ENCODE results near the gene STPG1. TPM values are rescaled to one million over a fixed set of nuclear protein-coding genes. Genes with fewer than 3 reads are reported as not detected.

The STPG1 gene
- total and polyA plus RNA-seq, 9 of the 15 experiments (the other 6 are each of a cell fraction or from before 2014, with no cell fraction given) = 5.0 to 11.9 (median 8.3) TPM

DNA sequence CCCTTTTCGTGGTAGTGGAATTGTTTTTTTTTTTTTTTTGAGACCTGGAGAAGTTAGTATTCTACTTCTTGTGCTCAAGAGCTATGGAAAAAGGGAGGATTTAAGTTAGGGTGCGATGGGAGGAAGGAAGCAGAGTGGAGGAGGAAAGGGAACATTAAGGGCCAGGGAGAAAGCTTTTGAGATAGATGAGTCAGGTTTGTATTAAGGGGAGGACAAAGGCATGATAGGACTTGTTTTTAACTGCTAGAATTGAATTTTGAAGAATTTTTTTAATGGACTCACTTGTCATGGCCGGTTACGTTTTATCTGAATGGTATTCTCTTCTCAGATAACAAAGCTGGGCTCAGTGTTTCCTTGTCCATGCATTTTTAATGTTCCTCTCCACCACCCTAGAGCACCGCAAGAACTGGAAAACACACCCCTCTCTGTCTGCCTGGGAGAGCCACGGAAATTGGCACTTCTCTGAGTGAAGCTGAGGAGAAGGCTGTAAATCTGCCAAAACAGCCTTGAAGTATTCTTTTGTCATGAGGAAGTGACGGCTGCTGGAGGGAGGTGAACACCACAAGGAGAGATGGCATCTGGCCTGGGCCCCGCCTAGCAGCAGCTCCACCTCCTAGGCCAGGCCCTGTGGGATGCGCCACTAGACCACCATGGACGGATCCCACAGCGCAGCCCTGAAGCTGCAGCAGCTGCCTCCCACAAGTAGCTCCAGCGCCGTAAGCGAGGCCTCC, 5.5 kb upstream of the STPG1 start (continued):
- TF ChIP-seq, protein P1, sequence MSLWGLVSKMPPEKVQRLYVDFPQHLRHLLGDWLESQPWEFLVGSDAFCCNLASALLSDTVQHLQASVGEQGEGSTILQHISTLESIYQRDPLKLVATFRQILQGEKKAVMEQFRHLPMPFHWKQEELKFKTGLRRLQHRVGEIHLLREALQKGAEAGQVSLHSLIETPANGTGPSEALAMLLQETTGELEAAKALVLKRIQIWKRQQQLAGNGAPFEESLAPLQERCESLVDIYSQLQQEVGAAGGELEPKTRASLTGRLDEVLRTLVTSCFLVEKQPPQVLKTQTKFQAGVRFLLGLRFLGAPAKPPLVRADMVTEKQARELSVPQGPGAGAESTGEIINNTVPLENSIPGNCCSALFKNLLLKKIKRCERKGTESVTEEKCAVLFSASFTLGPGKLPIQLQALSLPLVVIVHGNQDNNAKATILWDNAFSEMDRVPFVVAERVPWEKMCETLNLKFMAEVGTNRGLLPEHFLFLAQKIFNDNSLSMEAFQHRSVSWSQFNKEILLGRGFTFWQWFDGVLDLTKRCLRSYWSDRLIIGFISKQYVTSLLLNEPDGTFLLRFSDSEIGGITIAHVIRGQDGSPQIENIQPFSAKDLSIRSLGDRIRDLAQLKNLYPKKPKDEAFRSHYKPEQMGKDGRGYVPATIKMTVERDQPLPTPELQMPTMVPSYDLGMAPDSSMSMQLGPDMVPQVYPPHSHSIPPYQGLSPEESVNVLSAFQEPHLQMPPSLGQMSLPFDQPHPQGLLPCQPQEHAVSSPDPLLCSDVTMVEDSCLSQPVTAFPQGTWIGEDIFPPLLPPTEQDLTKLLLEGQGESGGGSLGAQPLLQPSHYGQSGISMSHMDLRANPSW (CRISPR knock-in tag; IDR thresholded peaks at IDR 0.05) = 0 out of 2 replicates have a peak, but pooled peaks have one; percentile 49
- 0 out of 2 replicates have a peak, but pooled peaks have one; percentile 9 for TF ChIP-seq ESRRA (IDR thresholded peaks at IDR 0.05; ENCODE audit: borderline replicate concordance, low read depth)
- 0 out of 4 replicates have a peak, but pooled peaks of 1 of the 2 experiments have one; percentile 9 for TF ChIP-seq FOXK2 (conservative IDR thresholded peaks at IDR 0.05 in 1 of 2, IDR thresholded peaks at IDR 0.05 in 1 of 2; ENCODE audit: low read depth in 2 of 2)
- TF ChIP-seq, protein P2, sequence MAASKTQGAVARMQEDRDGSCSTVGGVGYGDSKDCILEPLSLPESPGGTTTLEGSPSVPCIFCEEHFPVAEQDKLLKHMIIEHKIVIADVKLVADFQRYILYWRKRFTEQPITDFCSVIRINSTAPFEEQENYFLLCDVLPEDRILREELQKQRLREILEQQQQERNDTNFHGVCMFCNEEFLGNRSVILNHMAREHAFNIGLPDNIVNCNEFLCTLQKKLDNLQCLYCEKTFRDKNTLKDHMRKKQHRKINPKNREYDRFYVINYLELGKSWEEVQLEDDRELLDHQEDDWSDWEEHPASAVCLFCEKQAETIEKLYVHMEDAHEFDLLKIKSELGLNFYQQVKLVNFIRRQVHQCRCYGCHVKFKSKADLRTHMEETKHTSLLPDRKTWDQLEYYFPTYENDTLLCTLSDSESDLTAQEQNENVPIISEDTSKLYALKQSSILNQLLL (CRISPR knock-in tag; IDR thresholded peaks at IDR 0.05; ENCODE audit: borderline replicate concordance) = no peak
- TF ChIP-seq GABPA (tag; conservative IDR thresholded peaks at IDR 0.05; ENCODE audit: low read depth) = peak; percentile 80
- TF ChIP-seq GABPB1 (CRISPR knock-in tag; IDR thresholded peaks at IDR 0.05) = peak; percentile 61; the same call in 1 of the 2 replicates
- peak; percentile 55 for TF ChIP-seq ETV1 (tag; conservative IDR thresholded peaks at IDR 0.05; ENCODE audit: low read depth)
- TF ChIP-seq GATAD2B (IDR thresholded peaks at IDR 0.05; ENCODE audit: borderline replicate concordance) = 0 out of 2 replicates have a peak, but pooled peaks have one; percentile 53
- TF ChIP-seq FOXP1 (CRISPR knock-in tag; IDR thresholded peaks at IDR 0.05) = peak; percentile 76; the same call in 1 of the 2 replicates
- TF ChIP-seq, protein P3, sequence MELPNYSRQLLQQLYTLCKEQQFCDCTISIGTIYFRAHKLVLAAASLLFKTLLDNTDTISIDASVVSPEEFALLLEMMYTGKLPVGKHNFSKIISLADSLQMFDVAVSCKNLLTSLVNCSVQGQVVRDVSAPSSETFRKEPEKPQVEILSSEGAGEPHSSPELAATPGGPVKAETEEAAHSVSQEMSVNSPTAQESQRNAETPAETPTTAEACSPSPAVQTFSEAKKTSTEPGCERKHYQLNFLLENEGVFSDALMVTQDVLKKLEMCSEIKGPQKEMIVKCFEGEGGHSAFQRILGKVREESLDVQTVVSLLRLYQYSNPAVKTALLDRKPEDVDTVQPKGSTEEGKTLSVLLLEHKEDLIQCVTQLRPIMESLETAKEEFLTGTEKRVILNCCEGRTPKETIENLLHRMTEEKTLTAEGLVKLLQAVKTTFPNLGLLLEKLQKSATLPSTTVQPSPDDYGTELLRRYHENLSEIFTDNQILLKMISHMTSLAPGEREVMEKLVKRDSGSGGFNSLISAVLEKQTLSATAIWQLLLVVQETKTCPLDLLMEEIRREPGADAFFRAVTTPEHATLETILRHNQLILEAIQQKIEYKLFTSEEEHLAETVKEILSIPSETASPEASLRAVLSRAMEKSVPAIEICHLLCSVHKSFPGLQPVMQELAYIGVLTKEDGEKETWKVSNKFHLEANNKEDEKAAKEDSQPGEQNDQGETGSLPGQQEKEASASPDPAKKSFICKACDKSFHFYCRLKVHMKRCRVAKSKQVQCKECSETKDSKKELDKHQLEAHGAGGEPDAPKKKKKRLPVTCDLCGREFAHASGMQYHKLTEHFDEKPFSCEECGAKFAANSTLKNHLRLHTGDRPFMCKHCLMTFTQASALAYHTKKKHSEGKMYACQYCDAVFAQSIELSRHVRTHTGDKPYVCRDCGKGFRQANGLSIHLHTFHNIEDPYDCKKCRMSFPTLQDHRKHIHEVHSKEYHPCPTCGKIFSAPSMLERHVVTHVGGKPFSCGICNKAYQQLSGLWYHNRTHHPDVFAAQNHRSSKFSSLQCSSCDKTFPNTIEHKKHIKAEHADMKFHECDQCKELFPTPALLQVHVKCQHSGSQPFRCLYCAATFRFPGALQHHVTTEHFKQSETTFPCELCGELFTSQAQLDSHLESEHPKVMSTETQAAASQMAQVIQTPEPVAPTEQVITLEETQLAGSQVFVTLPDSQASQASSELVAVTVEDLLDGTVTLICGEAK (IDR thresholded peaks at IDR 0.05) = peak; percentile 38; the same call in 1 of the 2 replicates
- TF ChIP-seq, protein P3 (CRISPR knock-in tag; IDR thresholded peaks at IDR 0.05) = no peak
- TF ChIP-seq BHLHE40 (IDR thresholded peaks at IDR 0.05; ENCODE audit: low read length) = 0 out of 2 replicates have a peak, but pooled peaks have one; percentile 14
- TF ChIP-seq SP1 (CRISPR knock-in tag; IDR thresholded peaks at IDR 0.05) = peak; percentile 14; the same call in 1 of the 2 replicates
- no peak for TF ChIP-seq BMI1 (IDR thresholded peaks at IDR 0.05; ENCODE audit: low read length)
